Glomerular visceral epithelial cell (primary cell): ENCODE results near the gene CSNK1G1.
"Not testable (repeated sequence)": the region's sequence is repeated elsewhere in the genome, so short reads cannot be mapped to it uniquely, and the experiment has no call there.

ENCODE experiments used
- DNase-seq: peaks from one replicate; pipeline ENCODE4 v3.0.0-alpha.2; 2016; ENCODE audit errors: extremely low spot score

Gene CSNK1G1

GRCh38 chr15:64349375-64349774, 6.6 kb downstream of the CSNK1G1 start:
- DNase-seq, result peak; percentile 15

- DNase-seq, result peak; percentile 31
These were observed 7.5 kb downstream of the CSNK1G1 start for GRCh38 chr15:64348455-64348854.

GRCh38 chr15:64346242-64346641, 9.7 kb downstream of the CSNK1G1 start:
- DNase-seq, result not testable (repeated sequence)

GRCh38 chr15:64344651-64345294, 11.2 kb downstream of the CSNK1G1 start:
- DNase-seq, result no peak

- no peak for DNase-seq
These were observed 12.1 kb downstream of the CSNK1G1 start for GRCh38 chr15:64343841-64344240.

GRCh38 chr15:64343222-64343621, 12.8 kb downstream of the CSNK1G1 start:
- DNase-seq, result no peak

GRCh38 chr15:64341961-64342360, 14.0 kb downstream of the CSNK1G1 start:
- no peak for DNase-seq

GRCh38 chr15:64340355-64340754, 15.6 kb downstream of the CSNK1G1 start:
- DNase-seq, result no peak

GRCh38 chr15:64337761-64338160, 18.2 kb downstream of the CSNK1G1 start:
- no peak for DNase-seq

GRCh38 chr15:64333986-64334929, 21.7 kb downstream of the CSNK1G1 start:
- DNase-seq, result no peak

GRCh38 chr15:64333516-64333915, 22.5 kb downstream of the CSNK1G1 start:
- DNase-seq, result no peak

- DNase-seq, result not testable (repeated sequence)
These were observed 24.3 kb downstream of the CSNK1G1 start for GRCh38 chr15:64331668-64332067.

GRCh38 chr15:64326975-64327374, 29.0 kb downstream of the CSNK1G1 start:
- DNase-seq, result not testable (repeated sequence)

- not testable (repeated sequence) for DNase-seq
These were observed 29.5 kb downstream of the CSNK1G1 start for GRCh38 chr15:64326458-64326857.

- DNase-seq, result no peak
These were observed 31.7 kb downstream of the CSNK1G1 start for GRCh38 chr15:64324165-64324877.

GRCh38 chr15:64315216-64315615, 40.8 kb downstream of the CSNK1G1 start:
- no peak for DNase-seq

- no peak for DNase-seq
These were observed 41.5 kb downstream of the CSNK1G1 start for GRCh38 chr15:64314456-64314855.

GRCh38 chr15:64311566-64311965, 44.4 kb downstream of the CSNK1G1 start:
- peak; percentile 69 for DNase-seq

GRCh38 chr15:64310036-64310435, 45.9 kb downstream of the CSNK1G1 start:
- no peak for DNase-seq

- no peak for DNase-seq
These were observed 50.7 kb downstream of the CSNK1G1 start for GRCh38 chr15:64305261-64305660.

GRCh38 chr15:64289550-64289949, 66.4 kb downstream of the CSNK1G1 start:
- no peak for DNase-seq

GRCh38 chr15:64288999-64289398, 67.0 kb downstream of the CSNK1G1 start:
- peak; percentile 20 for DNase-seq
